GM18508 (cell line): ENCODE results near the gene ALDH1L1.

Experiments
- ATAC-seq: cut with Tn5 transposase; IDR thresholded peaks from one replicate; pipeline ENCODE4 v1.9.1; 2021; ENCODE audit warnings: moderate number of reproducible peaks; ENCODE audit not compliant: insufficient read depth, unreplicated experiment

Gene ALDH1L1

DNA sequence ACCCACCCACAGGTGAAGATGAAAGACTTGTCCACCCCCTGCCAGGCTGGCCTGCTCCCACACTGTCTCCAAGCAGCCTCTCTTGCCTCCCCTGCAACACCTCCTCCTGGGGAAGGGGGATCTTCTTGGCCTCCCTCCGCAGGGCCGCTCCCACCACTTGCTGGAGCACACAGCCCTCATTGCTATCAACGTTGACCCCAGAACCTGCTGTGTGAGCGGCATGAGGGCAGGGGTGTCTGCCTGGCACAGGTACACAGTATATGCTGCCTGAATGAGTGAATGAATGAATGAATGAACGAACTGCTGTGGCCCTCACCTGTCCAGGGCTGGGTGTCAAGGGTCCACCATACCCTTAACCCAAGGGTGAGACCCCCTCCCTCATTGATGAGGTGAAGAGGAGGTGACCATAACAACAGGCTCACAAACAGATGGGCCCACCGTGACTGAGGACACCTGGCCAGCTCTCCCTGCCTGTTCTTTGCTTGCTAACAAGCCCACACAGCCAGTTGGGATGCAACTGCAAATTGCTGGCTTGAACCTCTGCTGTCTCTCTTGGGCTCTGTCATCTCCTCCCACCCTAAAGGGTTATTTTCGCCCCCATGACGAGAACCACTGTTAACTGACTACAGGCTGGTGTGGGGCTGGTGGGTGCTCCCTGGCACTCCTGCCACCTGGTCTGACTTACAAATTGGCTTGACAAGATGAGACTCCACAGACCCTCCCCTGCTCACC, 118.9 kb downstream of the ALDH1L1 start:
- no peak for ATAC-seq

DNA sequence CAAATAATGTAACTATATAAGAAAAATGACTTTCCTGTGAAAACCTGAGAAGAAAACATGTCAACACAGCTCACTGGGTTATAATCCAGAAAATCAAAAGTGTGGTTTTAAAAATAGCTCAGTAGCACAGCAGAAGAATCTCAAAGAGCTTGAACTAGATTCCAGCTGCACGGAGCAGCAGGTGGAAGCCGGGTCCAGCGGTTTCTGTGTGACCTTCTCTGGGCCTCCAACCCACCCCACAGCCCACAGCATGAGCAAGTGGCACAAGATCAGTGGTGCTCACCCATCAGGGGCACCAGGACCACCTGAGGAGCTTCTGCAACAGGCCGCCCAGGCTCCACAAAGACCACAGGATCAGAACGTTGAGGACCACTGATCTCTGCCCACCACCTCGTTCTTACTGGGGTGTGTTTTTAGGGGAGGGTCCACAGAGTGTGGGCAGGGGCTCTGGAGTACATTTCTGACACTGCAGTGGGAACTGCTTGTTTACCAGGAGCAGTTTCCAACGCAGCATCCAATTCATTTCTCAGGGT, 119.7 kb downstream of the ALDH1L1 start:
- no peak for ATAC-seq

DNA sequence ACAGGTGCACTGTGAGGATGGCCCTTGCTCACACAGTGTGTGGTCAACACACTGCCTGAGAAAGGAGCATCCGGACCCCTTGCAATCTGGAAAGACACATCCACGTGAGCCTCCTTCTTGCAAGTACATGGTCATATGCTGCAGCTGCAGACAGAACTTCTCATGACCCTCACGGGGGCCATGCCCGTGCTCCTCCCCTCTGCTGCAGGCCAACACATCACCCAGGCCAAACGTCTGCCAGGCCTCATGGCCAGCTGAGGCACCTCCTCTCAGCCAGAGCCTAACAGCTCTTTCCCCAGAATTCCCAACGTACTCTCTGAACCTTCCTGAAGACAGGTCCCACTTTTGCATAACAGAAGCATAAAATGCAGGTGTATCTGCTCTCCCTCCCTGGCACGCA, 121.7 kb downstream of the ALDH1L1 start:
- ATAC-seq = no peak

DNA sequence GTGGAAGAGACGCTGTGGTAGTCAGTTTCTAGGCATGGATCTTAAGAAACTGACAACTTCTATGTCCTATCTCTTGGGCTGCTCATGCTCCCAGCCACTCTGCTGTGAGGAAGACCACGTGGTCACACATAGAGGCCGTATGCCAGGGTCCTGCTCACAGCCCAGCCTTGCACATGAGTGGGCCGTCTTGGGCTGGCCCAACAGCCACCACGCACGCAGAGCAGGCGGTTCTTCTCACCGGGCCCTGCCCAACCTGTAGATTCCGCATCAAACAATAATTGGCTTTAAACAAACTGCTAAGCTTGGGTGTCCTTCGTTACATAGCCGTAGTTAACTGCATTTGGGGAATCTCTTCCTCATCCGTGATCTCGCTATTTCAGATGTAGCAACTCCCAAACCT, 122.5 kb downstream of the ALDH1L1 start:
- no peak for ATAC-seq

DNA sequence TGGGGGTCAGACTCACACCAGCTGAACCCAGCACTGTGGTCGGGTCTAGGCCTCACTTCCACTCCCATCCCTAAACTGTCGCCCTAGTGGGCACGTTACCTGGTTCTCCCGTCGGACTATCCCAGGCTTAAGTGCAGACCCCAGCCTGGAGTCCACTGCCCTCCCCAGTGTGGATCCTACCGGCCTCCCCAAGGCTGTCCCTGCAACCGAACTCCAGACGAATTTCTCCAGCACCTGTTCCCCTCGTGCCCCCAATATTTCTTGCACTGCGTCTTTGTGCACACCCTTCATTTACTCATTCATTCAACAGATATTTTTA, 122.9 kb downstream of the ALDH1L1 start:
- no peak for ATAC-seq

DNA sequence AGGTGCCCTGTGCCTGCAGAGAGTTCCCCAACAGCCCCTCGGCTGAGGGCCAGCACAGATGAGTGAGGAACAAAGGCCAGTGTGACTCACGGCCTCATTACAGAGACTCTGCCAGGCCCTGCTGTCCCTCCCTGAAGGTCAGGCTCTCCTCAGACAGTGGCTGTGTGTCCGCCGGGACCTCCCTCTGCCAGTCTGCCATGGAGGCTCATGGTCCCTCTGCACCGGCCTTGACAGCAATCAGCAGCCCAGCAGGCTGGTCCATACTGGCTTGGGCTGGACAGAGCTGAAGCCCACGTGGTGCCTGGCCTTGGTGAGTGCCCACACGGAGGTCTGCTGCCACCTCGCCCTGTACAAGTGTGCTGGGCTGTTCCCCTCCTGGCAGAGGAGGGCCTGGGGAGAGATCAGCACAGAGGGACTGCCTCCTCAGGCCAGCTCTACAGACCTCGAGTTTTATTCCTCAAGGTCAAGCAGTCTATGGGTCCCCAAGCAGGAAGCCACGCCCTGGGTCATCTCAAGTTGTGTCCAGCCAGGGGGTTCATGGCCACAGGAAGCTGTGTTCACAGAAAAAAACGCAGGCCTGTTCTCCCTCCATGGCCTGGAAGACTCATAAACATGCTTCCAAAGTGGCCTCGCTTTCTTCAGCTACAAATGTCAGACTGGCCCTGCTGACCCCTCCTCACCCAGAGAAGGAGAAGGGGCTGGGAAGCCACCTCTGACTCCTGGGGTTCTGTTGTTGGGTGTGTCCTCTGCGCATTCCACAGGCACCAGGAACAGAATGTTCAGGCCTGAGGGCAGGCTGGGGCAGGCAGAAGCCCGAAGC, 123.5 kb downstream of the ALDH1L1 start:
- no peak for ATAC-seq

DNA sequence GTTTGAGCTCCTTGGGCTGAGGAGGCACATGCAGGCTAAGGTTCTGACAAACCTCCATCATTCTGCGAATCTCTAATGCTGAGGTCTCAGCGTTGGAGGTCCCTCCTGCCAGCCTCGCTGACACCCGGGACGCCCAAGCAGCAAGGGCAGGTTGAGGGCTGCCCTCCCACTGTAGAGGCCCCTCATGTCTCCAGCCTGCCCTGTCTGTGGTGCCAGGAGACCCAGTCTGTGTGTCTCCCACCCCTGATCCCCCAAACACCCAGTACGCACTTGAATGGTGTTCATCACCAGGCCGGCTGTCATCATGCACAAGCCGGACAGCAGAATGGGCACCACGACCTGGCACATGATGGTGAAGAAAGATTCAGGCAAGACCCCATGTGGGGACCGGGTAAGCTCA, 124.3 kb downstream of the ALDH1L1 start:
- ATAC-seq = no peak

DNA sequence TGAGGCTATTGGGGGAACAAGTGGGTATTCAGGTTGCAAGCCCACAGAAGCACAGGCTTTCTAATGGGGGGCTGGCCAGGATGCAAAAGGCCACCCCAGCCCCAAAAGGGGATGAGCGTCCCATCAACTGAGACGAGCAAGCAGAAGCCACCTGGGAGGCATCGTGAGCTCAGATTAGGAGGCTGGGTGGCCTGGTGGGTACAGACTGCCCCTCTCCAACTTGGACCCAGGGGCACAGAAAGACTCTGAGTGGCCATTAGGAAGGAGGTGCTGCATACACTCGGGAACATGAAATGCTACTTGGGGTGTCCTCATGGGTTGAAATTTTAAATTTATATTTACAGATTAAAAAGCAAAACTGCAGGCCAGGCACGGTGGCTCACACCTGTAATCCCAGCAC, 125.5 kb downstream of the ALDH1L1 start:
- no peak for ATAC-seq

DNA sequence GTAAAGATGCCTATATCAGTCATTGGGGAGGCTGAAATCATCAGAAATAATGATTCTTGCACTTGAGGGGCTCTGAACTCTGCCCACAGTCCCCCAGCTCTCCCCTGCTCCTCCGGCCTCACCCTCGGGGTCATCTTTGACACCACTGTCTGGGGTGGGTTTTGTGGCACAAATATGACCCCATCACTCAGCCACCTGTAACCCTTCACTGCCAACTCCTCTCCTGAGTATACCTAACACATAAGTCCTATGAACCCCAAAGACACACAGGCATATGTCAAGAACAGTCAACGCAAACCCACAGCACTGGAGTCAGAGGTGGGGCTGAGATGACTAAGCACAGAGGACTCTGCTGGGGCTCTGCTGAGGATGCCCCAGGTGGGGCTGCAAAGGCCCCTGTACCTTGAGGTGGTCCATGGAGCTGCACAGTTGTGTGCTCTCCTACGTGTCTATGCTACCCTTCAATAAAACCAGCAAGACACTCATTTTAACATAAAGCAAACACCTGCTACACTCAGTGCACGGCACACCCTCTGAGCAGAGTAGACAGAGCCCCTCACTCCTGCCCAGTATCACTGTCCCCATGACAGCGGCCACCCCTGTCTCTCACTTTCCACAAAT, 126.3 kb downstream of the ALDH1L1 start:
- no peak for ATAC-seq
